GM13977 (cell line): ENCODE measurements around the gene FUT4.

Experiments used
- DNase-seq: peaks from one replicate; pipeline ENCODE4 v3.0.0; 2012; ENCODE audit warnings: low spot score
- CTCF ChIP-seq: IDR thresholded peaks from 2 replicates; pipeline ENCODE4 v1.5.1; 2012; ENCODE audit warnings: mild to moderate bottlenecking, control low read depth; ENCODE audit not compliant: insufficient read depth; ENCODE audit errors: extremely low read depth, missing control alignments
- in situ Hi-C: fragments of 300-500 bp; cut with MboI; formaldehyde crosslinking; loops from one replicate; pipeline ENCODE4 v1.12.0; 2022; ENCODE audit warnings: low sequenced_read_pairs, low pct_unique_long_range_greater_than_20kb, mixed read lengths, inconsistent platforms; ENCODE audit not compliant: unreplicated experiment

The FUT4 gene

GRCh38 chr11:94518300-94518699 lies 25.4 kb upstream of the FUT4 start:
- DNase-seq, result no peak
- TF ChIP-seq CTCF, result no peak
- in situ Hi-C loops, result loop anchor here (5.0 to 25.0 kb wide), 2 partner anchors 79 to 606 kb away; no protein-coding TSS in a partner anchor

GRCh38 chr11:94519478-94520084 lies 24.1 kb upstream of the FUT4 start:
- peak; percentile 46 for DNase-seq
- in situ Hi-C loops, result loop anchor here (5.0 to 25.0 kb wide), 2 partner anchors 78 to 607 kb away; no protein-coding TSS in a partner anchor

GRCh38 chr11:94521684-94522083 lies 22.0 kb upstream of the FUT4 start:
- peak; percentile 44 for TF ChIP-seq CTCF
- in situ Hi-C loops, result loop anchor here (25.0 kb wide), 1 partner anchor 609 kb away; no protein-coding TSS in a partner anchor
- DNase-seq, result peak; percentile 26

More at GRCh38 chr11:94519478-94520084, 24.1 kb upstream of the FUT4 start:
- TF ChIP-seq CTCF, result peak; percentile 56

GRCh38 chr11:94524341-94524740 lies 19.4 kb upstream of the FUT4 start:
- in situ Hi-C loops, result loop anchor here (25.0 kb wide), 1 partner anchor 612 kb away; no protein-coding TSS in a partner anchor
- DNase-seq, result no peak
- TF ChIP-seq CTCF, result no peak

GRCh38 chr11:94525546-94526324 lies 18.0 kb upstream of the FUT4 start:
- no peak for TF ChIP-seq CTCF
- in situ Hi-C loops, result no loop called here
- DNase-seq, result no peak

- in situ Hi-C loops, result no loop called here
- DNase-seq, result no peak
- TF ChIP-seq CTCF, result no peak
Observed at GRCh38 chr11:94526645-94527438, 16.9 kb upstream of the FUT4 start.
